Endodermal cell (in vitro differentiated cells): ENCODE data around the gene SUGT1. TPM values are rescaled to one million over a fixed set of nuclear protein-coding genes. Genes with fewer than 3 reads are reported as not detected.

Experiments used
- DNase-seq: peaks from one replicate; pipeline ENCODE4 v3.0.0-alpha.2; 2017
- H3K27ac ChIP-seq: 2 replicates; pipeline ENCODE4 v1.5.1; 2013; ENCODE audit warnings: mild to moderate bottlenecking, low read depth, low read length, moderate library complexity
- H3K27me3 ChIP-seq: 2 replicates; pipeline ENCODE4 v1.6.1; 2013; ENCODE audit warnings: mild to moderate bottlenecking, low read length, moderate library complexity; ENCODE audit not compliant: insufficient read depth, control insufficient read depth, poor library complexity, severe bottlenecking
- H3K36me3 ChIP-seq: 2 replicates; pipeline ENCODE4 v1.7.0; 2013; ENCODE audit warnings: mild to moderate bottlenecking, low read length, moderate library complexity; ENCODE audit not compliant: control insufficient read depth, insufficient read depth
- H3K4me1 ChIP-seq: one replicate; pipeline ENCODE4 v1.7.0; 2013; ENCODE audit warnings: low read length; ENCODE audit not compliant: control insufficient read depth, insufficient read depth
- H3K4me3 ChIP-seq: 2 replicates; pipeline ENCODE4 v1.5.1; 2013; ENCODE audit warnings: mild to moderate bottlenecking, low read length, moderate library complexity
- H3K9ac ChIP-seq: 2 replicates; pipeline ENCODE4 v1.6.1; 2013; ENCODE audit warnings: mild to moderate bottlenecking, low read length, moderate library complexity; ENCODE audit not compliant: poor library complexity, severe bottlenecking; ENCODE audit errors: extremely low read depth
- H3K9me3 ChIP-seq: 2 replicates; pipeline ENCODE4 v1.6.1; 2013; ENCODE audit warnings: mild to moderate bottlenecking, low read length, moderate library complexity; ENCODE audit not compliant: control insufficient read depth
- H3K27ac Mint-ChIP-seq: 2 replicates; pipeline ENCODE4 v1.8.0; 2020; ENCODE audit warnings: mixed read lengths
- H3K27me3 Mint-ChIP-seq: 2 replicates; pipeline ENCODE4 v1.8.0; 2021; ENCODE audit warnings: mild to moderate bottlenecking, mixed read lengths; ENCODE audit not compliant: insufficient read depth
- H3K36me3 Mint-ChIP-seq: 2 replicates; pipeline ENCODE4 v1.8.0; 2020; ENCODE audit warnings: low read depth, mixed read lengths
- H3K4me1 Mint-ChIP-seq: 2 replicates; pipeline ENCODE4 v1.8.0; 2020; ENCODE audit warnings: mixed read lengths
- H3K4me3 Mint-ChIP-seq: 2 replicates; pipeline ENCODE4 v1.8.0; 2020; ENCODE audit warnings: mild to moderate bottlenecking, moderate library complexity, mixed read lengths
- H3K9me3 Mint-ChIP-seq: 2 replicates; pipeline ENCODE4 v1.8.0; 2020; ENCODE audit warnings: mild to moderate bottlenecking, mixed read lengths
- WGBS, 2 experiments: methylation state at CpG; one replicate each; pipeline versions ENCODE4 v1.1.5 to v1.1.7; 2013; ENCODE audit warnings: missing lambda C conversion rate in 2 of 2, mixed read lengths in 1 of 2; ENCODE audit not compliant: insufficient coverage in 1 of 2, insufficient read length in 1 of 2; 5-methylcytosine and 5-hydroxymethylcytosine counted together
- total RNA-seq, 2 donors: library from RNA; stranded (reverse); fragmentation: NEBNext Ultra II Directional in 1 of 2; extraction: Animal tissue kit (Norgen Biotek cat#: 25700) in 1 of 2; gene quantifications; 2 replicates in 1 of 2; 3 replicates in 1 of 2; pipeline ENCODE4 v1.2.1, GENCODE V29; 2021
- TF ChIP-seq, protein P1 (sequence below): fragments of 200-600 bp; sonication (generic); conservative IDR thresholded peaks from 2 replicates; pipeline ENCODE4 v1.5.0; 2021; ENCODE audit warnings: antibody characterized with exemption, mild to moderate bottlenecking

SUGT1 gene
- total RNA-seq, 2 donors from 2014 or later, result 73.3 to 85.8 TPM

GRCh38 chr13:52665325-52665724 lies 12.7 kb downstream of the SUGT1 start:
- Mint-ChIP-seq H3K9me3 (no peaks in the 10 kb centered on the region), H3K4me1 (no peaks in the 10 kb centered on the region), H3K27me3 (no peaks in the 10 kb centered on the region), H3K27ac (no peak overlapping the region), H3K4me3 (no peak overlapping the region), H3K36me3 (peaks cover 59% of the 10 kb centered on the region)
- H3K4me3 ChIP-seq, result no peak overlapping the region
- TF ChIP-seq, protein P1, sequence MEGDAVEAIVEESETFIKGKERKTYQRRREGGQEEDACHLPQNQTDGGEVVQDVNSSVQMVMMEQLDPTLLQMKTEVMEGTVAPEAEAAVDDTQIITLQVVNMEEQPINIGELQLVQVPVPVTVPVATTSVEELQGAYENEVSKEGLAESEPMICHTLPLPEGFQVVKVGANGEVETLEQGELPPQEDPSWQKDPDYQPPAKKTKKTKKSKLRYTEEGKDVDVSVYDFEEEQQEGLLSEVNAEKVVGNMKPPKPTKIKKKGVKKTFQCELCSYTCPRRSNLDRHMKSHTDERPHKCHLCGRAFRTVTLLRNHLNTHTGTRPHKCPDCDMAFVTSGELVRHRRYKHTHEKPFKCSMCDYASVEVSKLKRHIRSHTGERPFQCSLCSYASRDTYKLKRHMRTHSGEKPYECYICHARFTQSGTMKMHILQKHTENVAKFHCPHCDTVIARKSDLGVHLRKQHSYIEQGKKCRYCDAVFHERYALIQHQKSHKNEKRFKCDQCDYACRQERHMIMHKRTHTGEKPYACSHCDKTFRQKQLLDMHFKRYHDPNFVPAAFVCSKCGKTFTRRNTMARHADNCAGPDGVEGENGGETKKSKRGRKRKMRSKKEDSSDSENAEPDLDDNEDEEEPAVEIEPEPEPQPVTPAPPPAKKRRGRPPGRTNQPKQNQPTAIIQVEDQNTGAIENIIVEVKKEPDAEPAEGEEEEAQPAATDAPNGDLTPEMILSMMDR, result peak; percentile 78
- no peaks in the 10 kb centered on the region for H3K27me3 ChIP-seq
- no peak for DNase-seq
- H3K4me1 ChIP-seq, result no peaks in the 10 kb centered on the region
- H3K27ac ChIP-seq, result no peak overlapping the region
- H3K9ac ChIP-seq, result no peak overlapping the region
- H3K9me3 ChIP-seq, result no peaks in the 10 kb centered on the region
- H3K36me3 ChIP-seq, result peaks cover 73% of the 10 kb centered on the region

- Histone ChIP-seq H3K4me1 (no peaks in the 10 kb centered on the region), H3K27ac (no peak overlapping the region), H3K4me3 (no peak overlapping the region), H3K27me3 (no peaks in the 10 kb centered on the region), H3K36me3 (peaks cover 50% of the 10 kb centered on the region), H3K9ac (no peak overlapping the region), H3K9me3 (no peaks in the 10 kb centered on the region)
- TF ChIP-seq, protein P1, result no peak
- 93 to 98% methylated on average over 2 of the region's 2 CpGs for WGBS, 2 experiments
- Mint-ChIP-seq H3K27ac (no peak overlapping the region), H3K9me3 (no peaks in the 10 kb centered on the region), H3K27me3 (no peaks in the 10 kb centered on the region), H3K4me3 (no peak overlapping the region), H3K4me1 (no peaks in the 10 kb centered on the region), H3K36me3 (peaks cover 37% of the 10 kb centered on the region)
- DNase-seq, result no peak
These were observed 17.0 kb downstream of the SUGT1 start for GRCh38 chr13:52669677-52670076.

DNA sequence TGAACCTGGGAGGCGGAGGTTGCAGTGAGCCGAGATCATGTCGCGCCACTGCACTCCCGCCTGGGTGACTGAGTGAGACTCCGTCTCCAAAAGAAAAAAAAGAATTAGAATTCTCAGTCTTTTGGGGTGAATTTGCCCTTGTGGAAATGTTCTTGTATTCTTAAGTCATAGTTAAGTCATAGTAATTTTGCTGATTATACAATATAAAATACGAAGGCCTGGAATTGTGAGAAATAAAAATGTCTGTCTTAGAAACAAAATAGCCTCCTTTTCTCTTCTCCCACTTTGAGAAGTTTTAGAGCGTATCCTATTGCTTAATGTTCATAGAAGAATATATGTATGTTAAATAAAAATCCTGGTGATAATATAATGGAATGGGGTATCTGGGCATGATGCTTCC lies 18.1 kb downstream of the SUGT1 start:
- no peak overlapping the region for H3K27ac ChIP-seq
- H3K9me3 ChIP-seq, result no peaks in the 10 kb centered on the region
- H3K27ac Mint-ChIP-seq, result no peak overlapping the region
- no peak overlapping the region for H3K4me3 ChIP-seq
- DNase-seq, result no peak
- no peak overlapping the region for H3K4me3 Mint-ChIP-seq
- WGBS, 2 experiments, result 96% methylated on average over 6 to 8 of the region's 8 CpGs
- H3K27me3 ChIP-seq, result no peaks in the 10 kb centered on the region
- H3K4me1 ChIP-seq, result no peaks in the 10 kb centered on the region
- peaks cover 34% of the 10 kb centered on the region for H3K36me3 Mint-ChIP-seq
- H3K9me3 Mint-ChIP-seq, result no peaks in the 10 kb centered on the region
- no peaks in the 10 kb centered on the region for H3K4me1 Mint-ChIP-seq
- H3K9ac ChIP-seq, result no peak overlapping the region
- H3K27me3 Mint-ChIP-seq, result no peaks in the 10 kb centered on the region
- TF ChIP-seq, protein P1, result no peak
- H3K36me3 ChIP-seq, result peaks cover 43% of the 10 kb centered on the region
